Ectodermal cell (in vitro differentiated cells): Measurements from ENCODE around the gene ACTR3.

Source experiments
- H3K27ac ChIP-seq: 2 replicates; pipeline ENCODE4 v1.7.0; 2013; ENCODE audit warnings: mild to moderate bottlenecking, low read depth, low read length; ENCODE audit not compliant: insufficient read depth, poor library complexity, severe bottlenecking
- H3K27me3 ChIP-seq: 2 replicates; pipeline ENCODE4 v1.7.0; 2013; ENCODE audit warnings: mild to moderate bottlenecking, low read length; ENCODE audit not compliant: insufficient read depth, control insufficient read depth, poor library complexity, severe bottlenecking
- H3K36me3 ChIP-seq: one replicate; pipeline ENCODE4 v1.7.0; 2013; ENCODE audit warnings: low read length; ENCODE audit not compliant: control insufficient read depth, insufficient read depth
- H3K4me1 ChIP-seq: one replicate; pipeline ENCODE4 v1.7.0; 2013; ENCODE audit warnings: low read length; ENCODE audit not compliant: control insufficient read depth, insufficient read depth
- H3K4me3 ChIP-seq: 2 replicates; pipeline ENCODE4 v1.7.0; 2013; ENCODE audit warnings: low read depth, low read length, control low read depth; ENCODE audit not compliant: insufficient read depth
- H3K9me3 ChIP-seq: 2 replicates; pipeline ENCODE4 v1.7.0; 2013; ENCODE audit warnings: mild to moderate bottlenecking, low read length, moderate library complexity; ENCODE audit not compliant: control insufficient read depth
- WGBS, 2 experiments: methylation state at CpG; one replicate each; pipeline ENCODE4 v1.1.7; 2013; ENCODE audit warnings: missing lambda C conversion rate in 2 of 2; 5-methylcytosine and 5-hydroxymethylcytosine counted together

Gene ACTR3

GRCh38 chr2:113992090-113992489 is 102.2 kb downstream of the ACTR3 start:
- WGBS, 2 experiments = 88 to 93% methylated on average over 1 of the region's 1 CpG
- H3K27me3 ChIP-seq = no peaks in the 10 kb centered on the region
- H3K4me3 ChIP-seq = no peak overlapping the region
- no peaks in the 10 kb centered on the region for H3K4me1 ChIP-seq
- H3K36me3 ChIP-seq = no peaks in the 10 kb centered on the region
- H3K9me3 ChIP-seq = no peaks in the 10 kb centered on the region
- H3K27ac ChIP-seq = no peak overlapping the region

DNA sequence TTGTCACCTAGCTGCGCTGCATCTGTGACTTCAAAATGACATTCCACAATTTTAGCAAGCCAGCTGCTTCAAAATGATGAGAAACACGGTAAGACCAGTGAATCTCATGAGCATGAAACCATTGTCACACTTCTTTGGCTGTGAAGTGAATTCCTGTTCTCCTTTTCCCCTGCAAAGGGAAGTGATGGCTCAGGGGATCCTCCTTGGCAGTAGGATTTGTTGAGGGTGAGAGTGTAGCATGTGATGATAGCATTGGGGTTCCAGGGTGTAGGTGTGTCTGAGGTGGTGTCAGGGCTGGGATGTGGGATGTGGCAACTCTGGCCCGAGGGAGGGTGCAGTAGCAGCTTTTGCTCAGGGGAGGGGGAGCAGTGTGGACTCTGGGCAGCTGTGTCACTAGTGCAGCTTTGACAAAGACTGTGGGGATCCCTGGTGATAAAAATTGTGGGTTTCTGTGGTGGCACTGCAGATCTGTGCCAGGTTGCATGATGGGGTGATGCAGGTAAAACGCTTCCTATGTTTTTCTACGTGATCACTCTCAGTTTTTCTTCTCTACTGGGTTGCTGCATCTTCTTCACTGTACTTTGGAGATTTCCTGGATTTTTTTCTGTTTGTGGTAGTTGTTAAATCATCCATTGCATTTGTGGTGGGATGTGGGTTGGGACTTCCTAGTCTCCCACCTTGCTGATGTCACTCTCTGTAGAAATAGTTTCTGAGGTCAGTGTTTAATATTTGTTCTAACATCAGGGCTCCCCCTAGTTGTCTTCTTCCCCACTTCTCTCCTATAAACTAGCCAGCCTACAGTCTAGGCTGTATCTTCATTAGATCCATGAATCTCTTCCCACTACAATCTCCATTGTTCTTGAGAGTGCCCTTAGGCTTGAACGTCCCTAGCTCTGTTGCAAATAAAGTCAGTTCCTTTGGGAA is 107.0 kb downstream of the ACTR3 start:
- Histone ChIP-seq H3K36me3 (no peaks in the 10 kb centered on the region), H3K9me3 (no peaks in the 10 kb centered on the region), H3K27me3 (no peaks in the 10 kb centered on the region), H3K4me1 (no peaks in the 10 kb centered on the region), H3K4me3 (no peak overlapping the region), H3K27ac (no peak overlapping the region)
- 76 to 81% methylated on average over 6 of the region's 6 CpGs for WGBS, 2 experiments

DNA sequence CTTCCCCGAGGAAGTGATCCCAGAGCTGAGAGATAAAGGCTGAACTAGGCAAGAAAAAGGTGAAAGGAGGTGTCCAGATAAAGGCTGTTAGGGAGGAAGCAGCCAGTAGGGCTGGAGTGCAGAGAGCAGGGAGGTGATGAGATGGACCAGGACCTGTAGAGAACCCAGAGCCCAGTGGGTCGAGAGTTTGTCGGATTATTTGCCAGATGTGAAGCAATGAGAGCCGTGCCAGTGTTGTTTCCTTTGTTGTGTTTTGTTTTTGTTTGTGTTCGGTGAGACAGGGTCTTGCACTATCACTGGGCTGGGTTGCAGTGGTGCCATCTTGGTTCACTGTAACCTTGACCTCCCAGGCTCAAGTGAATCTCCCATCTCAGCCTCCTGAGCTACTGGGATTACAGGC is 111.3 kb downstream of the ACTR3 start:
- 82 to 87% methylated on average over 5 of the region's 5 CpGs for WGBS, 2 experiments
- H3K36me3 ChIP-seq = no peaks in the 10 kb centered on the region
- H3K27ac ChIP-seq = no peak overlapping the region
- no peaks in the 10 kb centered on the region for H3K9me3 ChIP-seq
- H3K4me3 ChIP-seq = no peak overlapping the region
- no peaks in the 10 kb centered on the region for H3K27me3 ChIP-seq
- no peaks in the 10 kb centered on the region for H3K4me1 ChIP-seq

DNA sequence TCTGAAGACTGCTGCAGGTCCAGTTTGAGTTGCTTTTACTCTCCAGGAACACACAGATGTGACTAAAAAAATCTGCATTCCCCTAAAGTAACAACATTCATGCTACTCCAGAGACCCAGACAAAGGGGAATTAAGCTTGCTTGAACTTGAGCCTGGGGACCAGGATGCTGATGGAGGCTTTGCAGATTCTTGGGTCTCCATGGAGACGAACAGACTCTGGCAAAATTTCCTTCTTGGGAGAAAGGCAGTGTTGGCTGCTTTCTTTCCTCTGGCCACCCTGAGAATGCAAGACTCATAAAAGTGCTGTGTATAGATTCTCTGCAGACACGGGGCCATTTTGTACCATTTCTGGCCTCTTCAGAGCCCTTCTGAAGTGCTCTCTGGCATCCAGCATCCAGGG is 112.0 kb downstream of the ACTR3 start:
- 91 to 97% methylated on average over 2 of the region's 2 CpGs for WGBS, 2 experiments
- H3K4me1 ChIP-seq = no peaks in the 10 kb centered on the region
- no peaks in the 10 kb centered on the region for H3K36me3 ChIP-seq
- H3K9me3 ChIP-seq = no peaks in the 10 kb centered on the region
- no peaks in the 10 kb centered on the region for H3K27me3 ChIP-seq
- H3K27ac ChIP-seq = no peak overlapping the region
- no peak overlapping the region for H3K4me3 ChIP-seq

- H3K36me3 ChIP-seq = no peaks in the 10 kb centered on the region
- no peaks in the 10 kb centered on the region for H3K27me3 ChIP-seq
- H3K9me3 ChIP-seq = no peaks in the 10 kb centered on the region
- H3K4me3 ChIP-seq = no peak overlapping the region
- H3K4me1 ChIP-seq = no peaks in the 10 kb centered on the region
- no peak overlapping the region for H3K27ac ChIP-seq
- WGBS, 2 experiments = 94 to 95% methylated on average over 5 of the region's 5 CpGs
Observed at GRCh38 chr2:114005110-114005783, 115.4 kb downstream of the ACTR3 start.

DNA sequence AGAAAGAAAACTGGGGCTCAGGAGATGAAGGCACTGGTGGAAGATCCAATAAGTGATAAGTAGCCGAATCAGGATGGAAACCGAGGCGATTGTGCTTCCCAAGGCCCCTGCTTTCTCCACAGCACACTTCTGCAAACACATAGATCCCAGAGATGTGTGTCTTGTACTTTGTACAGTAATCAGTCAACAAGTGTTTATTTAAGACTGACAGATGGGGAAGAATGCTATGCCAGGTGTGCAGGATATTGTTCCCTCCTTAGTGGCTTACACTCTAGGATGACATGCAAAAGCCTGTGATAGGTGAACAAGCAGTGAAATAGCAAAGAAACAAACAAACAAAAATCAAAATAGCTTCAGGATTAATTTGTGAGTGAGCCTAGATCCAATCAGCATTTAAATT is 116.6 kb downstream of the ACTR3 start:
- WGBS, 2 experiments = 90 to 98% methylated on average over 3 of the region's 3 CpGs
- H3K4me3 ChIP-seq = no peak overlapping the region
- H3K9me3 ChIP-seq = no peaks in the 10 kb centered on the region
- no peak overlapping the region for H3K27ac ChIP-seq
- no peaks in the 10 kb centered on the region for H3K27me3 ChIP-seq
- no peaks in the 10 kb centered on the region for H3K36me3 ChIP-seq
- no peaks in the 10 kb centered on the region for H3K4me1 ChIP-seq

DNA sequence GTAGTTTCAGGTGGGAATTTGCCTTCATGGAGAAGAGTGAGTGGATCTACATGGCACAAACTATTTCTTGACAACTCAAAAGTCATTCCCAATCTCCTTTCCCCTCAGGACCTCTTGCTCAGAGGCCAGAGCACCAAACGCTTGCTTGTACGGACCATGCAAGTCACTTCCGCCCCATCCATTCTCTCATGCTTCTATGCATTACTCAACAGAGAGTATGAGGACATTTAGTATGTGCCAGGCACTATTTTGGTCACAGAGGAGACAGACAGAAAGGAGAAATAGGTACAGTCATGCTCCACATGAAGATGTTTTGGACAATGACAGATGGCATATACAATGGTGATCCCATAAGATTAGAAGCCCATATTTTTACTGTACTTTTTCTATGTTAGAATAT is 117.5 kb downstream of the ACTR3 start:
- Histone ChIP-seq H3K4me1 (no peaks in the 10 kb centered on the region), H3K4me3 (no peak overlapping the region), H3K27me3 (no peaks in the 10 kb centered on the region), H3K9me3 (no peaks in the 10 kb centered on the region), H3K27ac (no peak overlapping the region), H3K36me3 (no peaks in the 10 kb centered on the region)
- 94 to 96% methylated on average over 3 of the region's 3 CpGs for WGBS, 2 experiments

DNA sequence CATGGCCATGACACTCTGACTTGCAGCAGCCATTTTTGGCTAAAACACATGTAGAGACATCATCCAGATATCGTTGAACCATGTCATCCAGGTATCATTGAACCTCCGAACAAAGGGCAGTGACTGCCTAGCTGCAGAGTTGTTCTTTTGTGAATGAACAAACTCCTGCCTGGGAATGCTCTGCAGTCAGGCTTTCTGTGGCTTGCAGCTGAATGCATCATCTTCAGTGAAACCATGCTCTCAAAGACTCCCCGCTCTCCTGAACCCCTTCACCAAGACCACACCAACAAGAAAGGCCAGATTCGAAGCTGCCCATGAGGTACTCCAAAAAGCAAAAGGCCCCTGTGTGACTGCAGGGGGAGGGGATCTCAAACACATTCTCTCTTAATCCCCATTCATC is 118.8 kb downstream of the ACTR3 start:
- Histone ChIP-seq H3K9me3 (no peaks in the 10 kb centered on the region), H3K27me3 (no peaks in the 10 kb centered on the region), H3K27ac (no peak overlapping the region), H3K36me3 (no peaks in the 10 kb centered on the region), H3K4me3 (no peak overlapping the region), H3K4me1 (no peaks in the 10 kb centered on the region)
- WGBS, 2 experiments = 83 to 91% methylated on average over 4 of the region's 4 CpGs

- Histone ChIP-seq H3K4me3 (no peak overlapping the region), H3K27me3 (no peaks in the 10 kb centered on the region), H3K27ac (no peak overlapping the region), H3K9me3 (no peaks in the 10 kb centered on the region), H3K4me1 (no peaks in the 10 kb centered on the region), H3K36me3 (no peaks in the 10 kb centered on the region)
- 92 to 95% methylated on average over 7 of the region's 7 CpGs for WGBS, 2 experiments
Observed at GRCh38 chr2:114009205-114009944, 119.5 kb downstream of the ACTR3 start.

DNA sequence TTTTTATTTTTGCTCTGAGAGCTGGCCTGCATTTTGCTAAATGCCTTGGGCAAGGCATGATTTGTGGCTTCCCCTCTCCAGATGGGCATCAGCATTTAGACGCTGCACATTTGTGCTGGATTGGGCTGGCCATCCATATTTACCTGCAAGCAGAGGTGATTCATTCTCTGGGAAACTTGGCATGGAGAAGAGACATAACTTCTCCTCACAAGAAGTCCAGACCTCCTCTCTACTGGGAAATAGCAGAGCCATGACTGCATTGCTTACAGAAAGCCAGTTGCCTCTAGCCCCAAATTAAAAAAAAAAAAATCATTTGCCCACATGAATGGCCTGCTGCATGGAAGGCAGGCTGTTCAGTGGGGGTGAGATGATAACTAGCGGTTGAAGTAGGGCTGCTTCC is 120.1 kb downstream of the ACTR3 start:
- H3K27me3 ChIP-seq = no peaks in the 10 kb centered on the region
- no peak overlapping the region for H3K4me3 ChIP-seq
- no peaks in the 10 kb centered on the region for H3K4me1 ChIP-seq
- 94 to 98% methylated on average over 2 of the region's 2 CpGs for WGBS, 2 experiments
- H3K9me3 ChIP-seq = no peaks in the 10 kb centered on the region
- no peaks in the 10 kb centered on the region for H3K36me3 ChIP-seq
- H3K27ac ChIP-seq = no peak overlapping the region
